ENCODE measurements around the gene CXCL11.

DNA sequence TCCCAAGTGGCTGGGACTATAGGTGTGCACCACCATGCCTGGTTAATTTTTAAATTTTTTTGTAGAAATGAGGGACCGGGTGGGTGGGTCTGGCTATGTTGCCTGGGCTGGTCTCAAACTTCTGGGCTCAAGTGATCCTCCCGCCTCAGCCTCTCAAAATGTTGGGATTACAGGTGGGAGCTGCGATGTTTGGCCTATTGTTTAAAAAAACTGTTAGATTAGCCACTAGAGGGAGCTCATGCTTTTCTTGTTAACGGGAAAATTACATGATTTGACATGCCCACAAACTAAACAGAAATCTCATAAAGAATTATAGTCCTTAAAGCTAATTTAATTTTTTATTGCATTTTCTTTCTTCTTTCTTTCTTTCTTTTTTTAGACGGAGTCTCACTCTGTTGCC lies 40.1 kb downstream of the CXCL11 start:
- no peak for TF ChIP-seq POLR2AphosphoS5 (IDR thresholded peaks at IDR 0.05; ENCODE audit: low read depth, low read length)
- TF ChIP-seq ZNF546 (CRISPR knock-in tag; conservative IDR thresholded peaks at IDR 0.05): no peak
- no peak for TF ChIP-seq FOXO1 (CRISPR knock-in tag; IDR thresholded peaks at IDR 0.05)
